Measurements from ENCODE around the gene CLSTN2. TPM values are rescaled to one million over a fixed set of nuclear protein-coding genes. Genes with fewer than 3 reads are reported as not detected.

Gene CLSTN2
- total and polyA plus RNA-seq, 2 of the 4 experiments (the other 2 are of a cell fraction): under 0.01 to 0.07 TPM

GRCh38 chr3:140436421-140436820 is 501.4 kb downstream of the CLSTN2 start:
- Histone ChIP-seq H3K27me3 (ENCODE audit: control insufficient read depth, insufficient read depth, low read length) (no peaks in the 10 kb centered on the region), H3K27ac (ENCODE audit: insufficient read depth, low read length) (no peak overlapping the region), H2BK20ac (ENCODE audit: low read depth, low read length) (no peak overlapping the region), H2AFZ (replicated peaks; ENCODE audit: low read length, poor library complexity) (no peak overlapping the region), H3K79me1 (ENCODE audit: low read depth in 1 of 2, low read length in 2 of 2) (no peaks in the 10 kb centered on the region), H4K5ac (ENCODE audit: low read depth, low read length) (no peak overlapping the region), H3K23ac (ENCODE audit: low read depth, low read length) (no peak overlapping the region), H3K18ac (ENCODE audit: low read depth, low read length) (no peak overlapping the region), H2AK9ac (replicated peaks; ENCODE audit: low read depth, low read length, poor library complexity) (no peak overlapping the region), H2BK120ac (ENCODE audit: low read depth, low read length) (no peak overlapping the region), H3K4ac (ENCODE audit: low read depth, low read length) (no peak overlapping the region), H3K14ac (replicated peaks; ENCODE audit: low read depth, low read length) (no peak overlapping the region), H3K4me2 (ENCODE audit: low read depth, low read length) (no peak overlapping the region), H3K9ac (ENCODE audit: low read depth, low read length) (no peak overlapping the region), H3K4me1 (ENCODE audit: control insufficient read depth, insufficient read depth, low read length) (no peaks in the 10 kb centered on the region), H3K9me3 (ENCODE audit: control insufficient read depth, insufficient read depth, low read length) (no peaks in the 10 kb centered on the region), H2AK5ac (ENCODE audit: low read depth, low read length) (no peak overlapping the region), H2BK15ac (ENCODE audit: low read depth, low read length) (no peak overlapping the region), H4K8ac (ENCODE audit: low read depth in 2 of 2, low read length in 2 of 2) (no peak overlapping the region), H2BK5ac (ENCODE audit: low read depth, low read length, poor library complexity, severe bottlenecking) (no peak overlapping the region), H4K20me1 (ENCODE audit: insufficient read depth, low read length) (no peaks in the 10 kb centered on the region), H3K4me3 (ENCODE audit: insufficient read depth, low read depth, low read length) (no peak overlapping the region), H3K9me1 (ENCODE audit: insufficient read depth, low read length) (no peaks in the 10 kb centered on the region), H3K56ac (ENCODE audit: extremely low read depth, insufficient read depth, low read length) (no peak overlapping the region), H3K36me3 (ENCODE audit: control insufficient read depth, insufficient read depth, low read length) (no peaks in the 10 kb centered on the region), H4K91ac (ENCODE audit: insufficient read depth, low read depth, low read length) (no peak overlapping the region)
- WGBS, 2 experiments (ENCODE audit: extremely low coverage in 2 of 2, insufficient read length in 1 of 2): 92% methylated on average over 2 of the region's 4 CpGs; no CpG with 5 or more reads in 1 of the 2 experiments
- no peak for TF ChIP-seq CEBPB (IDR thresholded peaks at IDR 0.05; ENCODE audit: low read depth, low read length)
- no peak for TF ChIP-seq USF2 (IDR thresholded peaks at IDR 0.05; ENCODE audit: low read depth, low read length)
- TF ChIP-seq CHD1 (IDR thresholded peaks at IDR 0.05; ENCODE audit: low read depth, low read length): no peak
- no peak for TF ChIP-seq BHLHE40 (IDR thresholded peaks at IDR 0.05; ENCODE audit: low read depth, low read length)
- TF ChIP-seq FOS (IDR thresholded peaks at IDR 0.05; ENCODE audit: low read depth, low read length): no peak
- TF ChIP-seq ELK1 (IDR thresholded peaks at IDR 0.05; ENCODE audit: borderline replicate concordance, low read depth, low read length): no peak
- TF ChIP-seq CTCF (conservative IDR thresholded peaks at IDR 0.05; ENCODE audit: low read depth, low read length): no peak
- no peak for TF ChIP-seq POLR2A (IDR thresholded peaks at IDR 0.05; ENCODE audit: low read depth, low read length)
- TF ChIP-seq MAZ (IDR thresholded peaks at IDR 0.05; ENCODE audit: borderline replicate concordance, low read depth, low read length): no peak
- TF ChIP-seq RAD21 (IDR thresholded peaks at IDR 0.05; ENCODE audit: low read length): no peak
- no peak for TF ChIP-seq NFE2L2 (IDR thresholded peaks at IDR 0.05; ENCODE audit: low read depth, low read length)
- TF ChIP-seq RFX5 (IDR thresholded peaks at IDR 0.05; ENCODE audit: low read depth, low read length): no peak
- dilution Hi-C loops (cut with HindIII; ENCODE audit: low sequenced_read_pairs, unreplicated experiment): no loop called here
- no TSS peak for BruUV-seq (replicated peaks)
- in situ Hi-C loops (cut with MboI; ENCODE audit: low sequenced_read_pairs): no loop called here
- ChIA-PET CTCF (no interaction called here), POLR2A (ENCODE audit: unreplicated experiment) (no interaction called here)
- ATAC-seq (ENCODE audit: low read depth) (no peak), DNase-seq (no peak)
- intact Hi-C loops (cut with micrococcal nuclease): no loop called here

Data from IMR-90 (cell line).